Body of pancreas (tissue), 4 donors: Measurements from ENCODE around the gene DRD5. TPM values are rescaled to one million over a fixed set of nuclear protein-coding genes. Genes with fewer than 3 reads are reported as not detected.
"Not testable (repeated sequence)": the region's sequence is repeated elsewhere in the genome, so short reads cannot be mapped to it uniquely, and the experiment has no call there.

Experiments used
- ATAC-seq: fragments of 150-250 bp; one replicate; pipeline ENCODE4 v1.9.1; 2016
- DNase-seq, 4 donors: peaks; one replicate each; pipeline ENCODE4 v3.0.0-alpha.2; 2019
- H3K27ac ChIP-seq, 4 donors: fragments of 200-600 bp; sonication (generic); 1 replicate in 3 of 4; 2 replicates in 1 of 4; pipeline versions ENCODE4 v1.5.1 to v1.6.1; 2016 to 2019; ENCODE audit warnings: mild to moderate bottlenecking in 1 of 4, mixed read lengths in 1 of 4, moderate library complexity in 1 of 4
- H3K27me3 ChIP-seq, 2 donors: fragments of 200-600 bp; sonication (generic); one replicate each; pipeline ENCODE4 v1.6.0; 2016; ENCODE audit warnings: mild to moderate bottlenecking in 1 of 2
- H3K36me3 ChIP-seq, 2 donors: fragments of 200-600 bp; sonication (generic); replicated peaks in 1 of 2; 2 replicates each; pipeline ENCODE4 v1.5.1; 2016; ENCODE audit warnings: low read depth in 2 of 2; ENCODE audit not compliant: insufficient read depth in 1 of 2
- H3K4me1 ChIP-seq: fragments of 200-600 bp; sonication (generic); one replicate; pipeline ENCODE4 v1.6.0; 2016
- H3K4me3 ChIP-seq, 2 donors: fragments of 200-600 bp; sonication (generic); 1 replicate in 1 of 2; 2 replicates in 1 of 2; pipeline ENCODE4 v1.5.1; 2016 to 2019
- H3K9me3 ChIP-seq, 3 donors: fragments of 200-600 bp; sonication (generic); 1 replicate in 2 of 3; 2 replicates in 1 of 3; pipeline ENCODE4 v1.5.1; 2016
- CTCF ChIP-seq, 7 experiments: fragments of 450-650 bp in 4 of 7; fragments of 200-600 bp in 3 of 7; sonication (generic) in 3 of 7; IDR thresholded peaks; one replicate each; pipeline ENCODE4 v1.5.1; 2016 to 2019; ENCODE audit warnings: antibody characterized with exemption in 7 of 7
- POLR2A ChIP-seq, 3 donors: fragments of 450-650 bp; IDR thresholded peaks; one replicate each; pipeline ENCODE4 v1.6.1; 2016; ENCODE audit warnings: antibody characterized with exemption in 3 of 3, mild to moderate bottlenecking in 2 of 3
- WGBS, 2 donors: methylation state at CpG; one replicate each; pipeline ENCODE4 v1.1.5; 2017; 5-methylcytosine and 5-hydroxymethylcytosine counted together
- intact Hi-C: fragments of 100-400 bp; cut with DNase I; formaldehyde crosslinking; loops from one replicate; pipeline ENCODE4 v1.15.1; 2023
- total RNA-seq, 2 donors: library from RNA; depleted of rRNA; stranded (reverse); fragments of >200 nt; gene quantifications; one replicate each; pipeline ENCODE4 v1.1.0, GENCODE V29; 2016

DRD5 gene
- total RNA-seq, 2 donors from 2014 or later = not detected

GRCh38 chr4:9769321-9769720 lies 12.1 kb upstream of the DRD5 start:
- TF ChIP-seq POLR2A (IDR thresholded peaks at IDR 0.05) = no peak
- no peak for TF ChIP-seq CTCF (IDR thresholded peaks at IDR 0.05)

GRCh38 chr4:9771034-9771433 lies 10.4 kb upstream of the DRD5 start:
- DNase-seq (no peak), ATAC-seq (no peak)
- H3K27ac ChIP-seq = no peak overlapping the region
- H3K4me1 ChIP-seq = no peaks in the 10 kb centered on the region
- no peak overlapping the region for H3K4me3 ChIP-seq
- WGBS, 2 donors = 25 to 26% methylated on average over 1 of the region's 1 CpG
- intact Hi-C loops = no loop called here
- H3K27me3 ChIP-seq = no peaks in the 10 kb centered on the region
- H3K36me3 ChIP-seq = no peaks in the 10 kb centered on the region
- no peak for TF ChIP-seq CTCF (IDR thresholded peaks at IDR 0.05)
- no peak for TF ChIP-seq POLR2A (IDR thresholded peaks at IDR 0.05)
- H3K9me3 ChIP-seq = no peaks in the 10 kb centered on the region

More at GRCh38 chr4:9769321-9769720, 12.1 kb upstream of the DRD5 start:
- WGBS, 2 donors = 31 to 50% methylated on average over 1 of the region's 1 CpG
- no peak overlapping the region for H3K4me3 ChIP-seq
- no peaks in the 10 kb centered on the region for H3K9me3 ChIP-seq
- ATAC-seq (no peak), DNase-seq (no peak)
- intact Hi-C loops = no loop called here
- H3K36me3 ChIP-seq = no peaks in the 10 kb centered on the region
- H3K27me3 ChIP-seq = no peaks in the 10 kb centered on the region
- H3K27ac ChIP-seq = no peak overlapping the region
- H3K4me1 ChIP-seq = no peaks in the 10 kb centered on the region

GRCh38 chr4:9773471-9773870 lies 8.0 kb upstream of the DRD5 start:
- 26 to 50% methylated on average over 3 of the region's 3 CpGs for WGBS, 2 donors
- H3K27ac ChIP-seq = no peak overlapping the region
- H3K27me3 ChIP-seq = no peaks in the 10 kb centered on the region
- H3K4me1 ChIP-seq = no peaks in the 10 kb centered on the region
- no peak overlapping the region for H3K4me3 ChIP-seq
- TF ChIP-seq CTCF (IDR thresholded peaks at IDR 0.05) = no peak
- no peak for TF ChIP-seq POLR2A (IDR thresholded peaks at IDR 0.05)
- H3K9me3 ChIP-seq = no peaks in the 10 kb centered on the region
- H3K36me3 ChIP-seq = no peaks in the 10 kb centered on the region
- no peak for DNase-seq
- intact Hi-C loops = no loop called here
- ATAC-seq = no peak

GRCh38 chr4:9782136-9782436 lies 652 bp downstream of the DRD5 start:
- Histone ChIP-seq H3K36me3 (no peaks in the 10 kb centered on the region), H3K27ac (no peak overlapping the region), H3K9me3 (no peaks in the 10 kb centered on the region), H3K4me1 (no peaks in the 10 kb centered on the region), H3K4me3 (no peak overlapping the region), H3K27me3 (peaks cover 0 to 9% of the 10 kb centered on the region in 2 donors)
- no peak for ATAC-seq
- intact Hi-C loops = no loop called here
- 56 to 66% methylated on average over 14 to 17 of the region's 22 CpGs for WGBS, 2 donors
- TF ChIP-seq CTCF (IDR thresholded peaks at IDR 0.05) (no peak), POLR2A (IDR thresholded peaks at IDR 0.05) (no peak)
- no peak for DNase-seq

GRCh38 chr4:9785891-9786290 lies 4.5 kb downstream of the DRD5 start:
- ATAC-seq, DNase-seq, H3K27me3 ChIP-seq, H3K9me3 ChIP-seq, H3K4me3 ChIP-seq, H3K36me3 ChIP-seq, H3K27ac ChIP-seq, intact Hi-C loops, H3K4me1 ChIP-seq: not testable (repeated sequence)
- WGBS, 2 donors = 65 to 75% methylated on average over 4 to 5 of the region's 5 CpGs
